Myocyte (in vitro differentiated cells): Measurements from ENCODE around the gene FAM199X. TPM values are rescaled to one million over a fixed set of nuclear protein-coding genes. Genes with fewer than 3 reads are reported as not detected.
A peak's percentile ranks its signal among the peaks of the same experiment; 100 is the strongest.

Experiments used
- DNase-seq: peaks from one replicate; pipeline ENCODE4 v3.0.0-alpha.2; 2012; ENCODE audit warnings: low read depth
- polyA plus RNA-seq: library from polyadenylated mRNA; unstranded; fragments of >200 nt; gene quantifications from one replicate; pipeline ENCODE4 v1.2.1, GENCODE V29; 2012; ENCODE audit warnings: missing spikeins
- total RNA-seq: library from RNA; depleted of rRNA; stranded (reverse); fragments of >200 nt; gene quantifications from 2 replicates; pipeline ENCODE4 v1.2.3, GENCODE V29; 2014

Gene FAM199X
- total RNA-seq: 29.1 and 39.1 TPM in 2 replicates
- polyA plus RNA-seq: 10.2 TPM

DNA sequence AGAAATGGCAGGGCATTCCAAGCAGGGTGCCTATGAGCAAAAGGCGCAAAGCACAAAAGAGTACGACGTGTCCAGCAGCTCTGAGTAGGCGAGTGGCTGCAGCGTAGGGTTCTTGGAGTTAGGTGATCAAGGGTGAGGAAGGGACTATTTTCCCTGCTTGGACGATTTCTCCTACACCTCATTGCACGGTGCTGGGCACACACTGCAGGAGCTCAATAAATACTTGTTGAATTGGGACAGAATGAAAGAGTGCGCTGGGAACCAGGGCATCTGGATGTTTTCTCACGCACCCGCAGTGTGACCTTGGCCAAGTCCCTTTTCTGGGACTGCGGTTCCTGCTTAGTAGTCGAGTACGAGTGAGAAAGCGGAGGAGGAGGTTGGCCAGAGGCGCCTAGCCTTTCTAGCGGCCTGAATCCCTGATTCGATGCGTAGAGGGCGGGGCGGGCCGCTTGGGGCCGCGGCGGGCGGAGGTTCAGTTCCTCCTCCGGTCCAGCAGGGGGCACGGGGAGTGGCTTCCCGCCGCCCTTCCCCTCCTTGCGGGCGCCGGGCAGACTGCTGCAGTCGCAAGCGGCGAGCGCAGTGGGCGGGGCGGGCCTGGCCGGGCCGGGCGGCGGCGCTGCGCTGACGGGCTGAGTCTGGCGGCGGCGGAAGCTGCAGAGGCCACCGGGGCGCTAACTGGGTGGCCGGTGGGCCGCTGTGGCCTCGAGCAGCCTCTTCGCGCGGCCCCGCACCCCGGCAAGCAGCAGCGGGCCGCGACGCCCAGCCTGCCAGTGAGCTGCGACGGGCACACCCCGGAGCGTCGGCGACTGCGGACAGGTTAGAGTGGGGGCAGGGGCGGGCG lies at the start of gene FAM199X:
TSS of gene FAM199X (plus strand) at position 560 of the 841 bp plus-strand sequence. CDS start 333 bp downstream, outside the sequence.
- peak; percentile 80 for DNase-seq

GRCh38 chrX:104117759-104118158 lies 48.5 kb upstream of the FAM199X start:
- DNase-seq: no peak

GRCh38 chrX:104118765-104119164 lies 47.5 kb upstream of the FAM199X start:
- DNase-seq: no peak

DNA sequence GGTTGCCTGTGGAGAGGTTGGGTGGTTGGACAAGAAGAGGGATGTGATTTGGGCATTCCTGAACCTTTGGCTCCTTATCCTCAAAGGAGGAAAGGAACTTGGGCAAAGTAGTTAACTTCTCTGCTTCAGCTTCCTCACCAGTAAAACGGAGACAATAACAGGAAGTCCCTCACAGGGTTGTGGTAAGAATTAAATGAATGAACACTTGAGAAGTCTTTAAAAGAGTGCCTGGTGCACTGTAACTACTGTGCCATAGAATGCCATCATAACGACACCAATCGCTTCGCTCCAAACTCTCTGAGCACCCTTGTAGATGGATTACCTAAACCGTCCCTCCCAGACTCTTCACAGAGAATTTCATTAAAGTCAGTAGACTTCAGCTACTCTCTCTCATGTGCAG lies 43.4 kb upstream of the FAM199X start:
- no peak for DNase-seq

GRCh38 chrX:104126856-104127255 lies 39.4 kb upstream of the FAM199X start:
- no peak for DNase-seq

GRCh38 chrX:104130808-104131207 lies 35.4 kb upstream of the FAM199X start:
- no peak for DNase-seq

DNA sequence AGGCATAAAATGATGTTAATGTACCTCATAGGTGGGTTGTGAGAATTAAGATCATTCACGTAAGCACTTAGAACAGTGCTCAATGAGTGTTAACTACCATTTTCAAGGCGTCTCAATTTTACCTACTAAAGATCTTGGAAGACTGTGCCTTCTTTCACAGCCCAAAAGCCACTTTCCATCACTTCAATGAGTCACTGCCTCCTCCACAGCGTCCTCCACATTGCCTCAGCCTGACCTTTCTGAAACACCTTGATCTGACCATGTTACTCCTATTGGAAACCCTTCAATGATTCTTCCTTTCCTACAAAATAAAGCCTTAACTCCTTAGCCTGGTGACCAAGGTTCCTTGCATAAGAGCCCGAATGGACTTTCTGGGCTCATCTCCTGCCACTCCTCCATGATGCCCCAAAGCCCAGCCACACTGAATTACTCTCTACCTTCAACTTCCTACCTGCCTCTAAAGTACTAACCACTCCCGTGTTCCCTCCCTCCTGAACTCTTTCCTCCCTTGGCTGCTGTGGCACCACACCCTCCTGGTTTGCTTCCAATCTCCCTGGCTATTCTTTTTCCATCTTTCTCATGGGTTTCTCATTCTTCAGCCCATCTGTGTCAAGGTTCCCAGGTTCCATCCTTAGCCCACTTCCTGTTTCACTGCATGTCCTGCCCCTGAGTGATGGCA lies 31.5 kb upstream of the FAM199X start:
- no peak for DNase-seq

DNA sequence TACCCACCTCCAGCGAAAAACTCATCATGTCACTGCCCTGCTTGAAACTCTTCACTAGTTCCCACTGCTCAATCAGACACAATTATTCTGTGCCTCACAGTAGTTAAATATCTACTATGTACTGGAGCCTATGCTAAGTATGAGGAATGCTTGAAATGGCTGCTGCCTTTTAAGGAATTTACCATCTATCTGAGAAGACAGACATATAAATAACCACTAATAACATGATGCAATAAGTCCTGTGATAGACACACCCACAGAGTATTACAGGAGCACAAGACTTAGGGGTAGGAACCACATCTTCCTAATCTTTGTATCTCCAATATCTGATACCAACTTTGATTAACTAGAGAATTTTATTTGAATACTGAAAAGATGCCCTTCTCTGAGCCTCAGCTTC lies 30.6 kb upstream of the FAM199X start:
- no peak for DNase-seq

DNA sequence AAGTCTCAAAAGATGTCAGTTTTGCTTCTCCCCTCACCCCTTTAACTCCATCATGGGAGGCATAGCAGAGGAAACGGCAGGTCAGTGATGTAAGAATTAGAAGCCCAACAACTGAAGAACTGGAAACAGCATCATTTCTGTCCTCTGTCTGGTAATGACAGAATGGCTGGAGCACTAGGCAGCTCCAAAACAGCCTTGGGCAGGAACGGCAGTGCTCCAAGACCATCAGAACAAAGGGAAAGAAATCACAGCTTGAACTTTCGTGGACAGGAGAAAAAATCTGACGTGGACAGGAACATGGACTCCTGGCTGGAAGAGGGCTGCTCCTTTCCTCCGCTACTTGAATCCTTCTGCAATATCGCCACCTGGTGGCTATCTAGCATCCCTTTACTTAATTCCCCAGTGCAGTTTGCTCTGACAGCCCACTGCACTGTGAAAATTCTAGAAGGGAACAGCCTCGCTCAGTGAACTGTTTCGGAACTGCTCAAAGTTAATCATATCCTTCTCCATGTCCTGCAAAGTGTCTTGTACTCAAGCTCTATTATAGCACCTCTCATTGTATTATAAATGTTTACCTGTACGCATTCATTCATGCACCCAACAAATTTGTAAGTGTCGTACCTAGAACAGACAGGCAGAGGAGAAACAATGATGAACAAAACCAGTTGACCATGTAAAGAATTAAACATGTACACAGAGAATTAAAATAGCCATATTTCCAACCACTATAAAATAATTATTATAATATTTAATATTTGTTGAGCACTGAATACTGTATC lies 29.8 kb upstream of the FAM199X start:
- DNase-seq: peak; percentile 83

- no peak for DNase-seq
Measured at GRCh38 chrX:104137496-104137895, 28.8 kb upstream of the FAM199X start.

- no peak for DNase-seq
Measured at GRCh38 chrX:104141087-104141760, 25.0 kb upstream of the FAM199X start.

- no peak for DNase-seq
Measured at GRCh38 chrX:104151037-104151436, 15.2 kb upstream of the FAM199X start.

DNA sequence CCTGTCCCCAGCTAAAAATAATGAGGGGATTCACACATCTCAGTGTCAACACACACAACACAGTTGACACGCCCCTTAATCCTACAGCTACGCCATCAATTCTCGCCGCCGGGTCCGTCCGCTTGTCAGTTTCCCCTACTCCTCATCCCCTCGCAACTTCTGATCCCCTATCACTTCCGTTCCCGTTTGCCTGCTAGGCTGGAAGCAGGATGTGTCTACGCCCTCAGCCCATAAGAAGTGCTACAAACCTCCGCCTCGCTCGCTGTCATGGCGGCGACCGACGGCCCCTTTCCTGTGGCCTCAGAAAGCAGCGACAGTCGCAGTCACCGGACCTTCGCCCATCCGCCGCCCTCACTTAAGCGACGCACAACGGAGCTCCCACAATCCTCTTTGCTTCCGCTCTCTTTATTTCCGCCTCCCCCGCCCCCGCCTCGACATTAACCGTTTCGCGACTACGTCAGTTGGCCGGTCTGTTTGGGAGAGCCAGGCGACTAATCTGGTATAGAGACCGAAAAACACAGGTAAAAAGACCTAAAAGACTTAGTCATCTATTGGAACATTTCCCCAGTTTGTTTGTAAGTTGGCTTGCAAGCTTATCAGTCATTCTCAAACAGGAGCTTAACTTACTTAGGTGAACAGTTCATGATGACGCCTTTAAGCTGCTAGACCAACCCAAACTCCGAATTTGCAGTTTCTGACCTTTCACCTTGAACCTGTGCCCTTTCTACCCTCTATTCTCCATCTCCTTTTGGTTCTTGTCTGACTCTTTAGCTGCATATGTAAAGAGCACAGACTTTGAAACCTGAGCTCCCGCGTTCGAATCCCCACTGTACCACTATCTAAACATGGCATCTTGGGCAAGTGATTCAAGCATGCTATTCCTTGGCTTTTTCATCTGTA lies 9.4 kb upstream of the FAM199X start, which contains the start of gene SLC25A53:
TSS of gene SLC25A53 (minus strand) at position 380 of the 900 bp plus-strand sequence. CDS start 51,752 bp downstream, outside the sequence.
- peak; percentile 84 for DNase-seq

DNA sequence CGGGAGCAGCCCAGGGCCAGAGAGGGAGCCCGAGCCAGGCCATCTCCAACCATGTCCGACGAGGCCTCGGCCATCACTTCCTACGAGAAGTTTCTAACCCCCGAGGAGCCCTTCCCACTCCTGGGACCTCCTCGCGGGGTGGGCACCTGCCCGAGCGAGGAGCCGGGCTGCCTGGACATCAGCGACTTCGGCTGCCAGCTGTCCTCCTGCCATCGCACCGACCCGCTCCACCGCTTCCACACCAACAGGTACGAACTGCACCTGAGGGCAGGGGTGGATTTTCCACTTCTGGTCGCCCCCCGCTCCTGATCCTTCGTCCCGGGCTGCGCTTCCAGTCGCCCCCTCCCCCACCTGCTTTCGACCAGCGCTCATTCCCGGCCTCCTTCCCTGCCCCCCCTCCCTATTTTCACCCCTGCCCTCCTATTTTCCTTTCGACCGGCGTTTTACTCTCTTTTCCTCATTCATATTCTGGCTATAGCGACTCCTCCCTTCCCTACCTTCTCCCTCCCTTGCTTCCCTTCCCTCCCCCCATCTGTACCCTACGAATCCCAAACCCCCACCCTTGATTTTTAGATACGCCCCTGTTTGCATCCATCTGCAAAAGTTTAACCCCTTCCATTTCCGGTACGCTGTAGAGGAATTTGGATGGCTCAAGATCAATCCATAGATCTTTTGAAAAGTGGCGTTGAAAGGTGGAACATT lies 633 bp downstream of the FAM199X start:
- no peak for DNase-seq

DNA sequence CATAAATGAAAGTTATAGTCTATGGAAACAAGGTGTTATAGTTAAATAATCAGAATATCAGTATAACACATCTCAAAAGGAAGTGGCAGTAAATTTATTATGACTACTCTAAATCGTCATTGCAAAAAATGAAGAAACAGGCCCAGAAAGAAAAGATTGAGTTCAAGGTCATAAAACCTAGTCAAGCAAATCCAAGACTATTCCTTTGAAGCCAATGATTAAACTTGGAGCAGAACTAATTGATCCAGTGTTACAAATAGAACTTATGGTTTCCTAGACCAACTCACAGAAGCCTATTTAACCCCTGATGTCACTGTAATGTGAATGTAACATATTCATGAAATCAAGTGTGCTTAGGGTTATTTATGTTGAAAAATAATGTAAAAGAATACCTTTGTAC lies 1.9 kb downstream of the FAM199X start:
- DNase-seq: no peak

DNA sequence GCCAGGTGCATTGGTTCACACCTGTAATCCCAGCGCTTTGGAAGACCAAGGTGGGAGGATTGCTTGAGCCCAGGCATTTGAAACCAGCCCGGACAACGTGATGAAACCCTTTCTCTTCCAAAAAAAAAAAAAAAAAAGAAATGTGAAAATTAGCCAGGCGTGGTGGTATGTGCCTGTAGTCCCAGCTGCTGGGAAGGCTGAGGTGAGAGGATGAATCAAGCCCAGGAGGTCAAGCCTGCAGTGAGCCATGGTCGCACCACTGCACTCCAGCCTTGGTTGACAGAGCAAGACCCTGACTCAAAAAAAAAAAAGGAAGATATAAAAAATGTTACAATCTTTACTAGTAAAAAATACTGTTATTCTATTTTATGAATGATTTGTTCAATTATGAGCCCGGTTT lies 5.9 kb downstream of the FAM199X start:
- DNase-seq: no peak

DNA sequence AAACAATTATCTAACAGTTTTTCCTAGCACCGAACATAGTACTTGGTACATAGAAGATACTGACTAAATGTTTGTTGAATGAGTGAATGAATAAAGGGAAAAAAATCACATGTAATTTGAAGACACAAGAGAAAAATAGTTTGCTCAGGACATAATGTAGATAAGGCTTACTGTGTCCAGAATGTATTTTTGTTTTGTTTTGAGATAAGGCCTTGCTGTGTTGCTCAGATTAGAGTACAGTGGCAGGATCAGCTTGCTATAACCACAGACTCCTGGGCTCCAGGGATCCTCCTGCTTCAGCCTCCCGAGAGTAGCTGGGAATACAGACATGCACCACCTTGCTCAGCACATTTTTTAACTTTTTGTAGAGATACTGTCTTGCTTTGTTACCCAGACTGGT lies 6.5 kb downstream of the FAM199X start:
- no peak for DNase-seq

GRCh38 chrX:104173841-104174240 lies 7.6 kb downstream of the FAM199X start:
- DNase-seq: peak; percentile 58

DNA sequence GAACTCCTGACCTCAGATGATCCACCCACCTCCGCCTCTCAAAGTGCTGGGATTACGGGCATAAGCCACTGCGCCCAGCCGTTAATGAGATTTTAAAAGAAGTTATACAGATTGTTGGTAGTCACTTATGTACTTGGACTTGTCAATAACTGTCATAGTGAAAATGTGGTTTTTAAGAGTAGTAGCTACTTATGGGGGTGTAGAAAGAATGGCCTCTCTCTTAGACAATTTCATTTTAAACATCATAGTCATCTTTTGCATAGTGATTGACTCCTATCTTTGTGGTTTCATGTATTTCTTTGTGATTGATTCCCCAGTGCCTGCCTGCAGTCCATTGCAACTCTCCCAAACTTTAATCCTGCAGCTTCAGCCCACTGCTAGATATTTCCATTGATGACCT lies 17.4 kb downstream of the FAM199X start:
- DNase-seq: no peak
